Measurements from ENCODE around the gene CALHM2.

Gene CALHM2

DNA sequence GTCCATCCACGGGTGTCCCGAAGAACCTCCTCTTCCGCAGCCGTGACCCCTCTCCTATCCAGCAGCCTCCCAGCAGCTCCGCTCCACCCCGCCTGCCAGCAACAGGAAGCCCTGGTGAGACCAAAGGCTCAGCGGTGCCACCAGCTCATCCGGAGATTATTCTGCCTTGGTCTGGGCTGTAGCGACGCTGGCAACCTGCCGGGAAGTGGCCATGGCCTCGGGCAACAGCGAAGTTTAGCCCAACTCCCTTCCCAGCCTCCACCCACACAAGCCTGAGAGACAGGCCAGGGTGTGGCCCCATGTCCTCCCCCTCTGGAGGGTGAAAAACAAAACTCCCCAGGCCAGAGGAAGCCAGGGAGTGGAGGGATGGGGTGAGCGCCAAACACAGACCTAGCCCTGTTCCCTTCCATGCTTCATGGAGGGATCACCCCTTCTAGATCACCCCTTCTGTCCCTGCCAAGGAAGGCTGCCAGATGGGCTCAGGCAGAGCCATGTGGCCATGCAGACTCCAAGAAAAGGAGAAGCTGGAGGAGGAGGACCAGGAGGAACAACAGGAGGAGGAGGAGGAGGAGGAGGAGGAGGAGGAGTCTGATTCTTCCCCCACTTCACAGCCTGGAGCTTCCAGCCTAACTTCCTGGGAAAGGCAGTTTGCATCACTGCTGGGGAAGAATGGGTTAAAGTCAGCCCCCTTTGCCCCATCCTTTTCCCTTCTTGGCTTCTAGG lies 918 bp downstream of the CALHM2 start:
- DNase-seq, result peak in 4 of 56 donors; percentile 8 to 34 (median 23)

- no peak for DNase-seq
Measured at GRCh38 chr10:103450201-103450695, 1.9 kb downstream of the CALHM2 start.

DNA sequence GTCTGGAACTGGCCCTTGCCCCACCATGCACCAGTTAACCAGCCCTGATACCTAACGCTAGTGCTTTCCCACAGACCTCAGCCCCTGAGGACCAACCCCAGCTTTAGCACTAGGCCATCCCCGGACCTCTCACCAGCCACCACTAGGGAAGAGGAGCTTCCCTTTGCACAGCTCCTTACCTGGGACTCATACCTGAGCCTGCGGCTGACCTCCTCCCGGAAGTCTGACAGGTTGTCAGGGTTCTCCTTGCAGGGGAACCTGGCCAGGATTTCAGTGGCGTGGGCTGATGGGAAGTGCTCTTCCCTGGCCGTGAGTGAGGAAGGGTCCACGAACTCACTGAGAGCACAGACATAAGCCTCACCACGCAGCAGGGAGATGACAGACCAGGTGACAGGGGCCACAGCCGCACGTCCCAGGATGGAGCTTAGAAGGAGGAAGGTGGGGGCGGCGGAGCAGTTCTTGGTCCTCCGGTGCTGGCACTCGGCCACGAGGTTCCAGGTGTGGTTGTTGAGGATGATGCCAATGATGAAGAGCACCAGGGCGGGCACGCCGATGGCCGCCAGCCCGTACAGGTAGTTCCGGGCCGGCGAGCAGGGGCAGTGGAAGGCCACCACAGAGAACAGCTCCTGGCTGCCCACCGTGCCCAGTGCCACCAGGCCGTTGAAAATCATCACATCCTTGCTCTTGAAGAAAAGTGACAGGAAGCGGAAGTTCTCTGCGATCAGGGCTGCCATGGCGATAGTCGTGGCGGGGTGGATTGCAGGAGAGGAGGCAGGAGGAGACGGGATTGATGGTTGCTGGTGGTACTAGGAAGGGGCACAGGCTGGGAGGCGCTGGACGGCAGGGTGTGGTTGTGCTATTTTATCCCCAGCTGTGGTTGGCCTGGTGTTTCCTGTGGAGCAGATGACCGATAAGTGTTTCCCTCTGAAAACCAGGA lies 2.7 kb downstream of the CALHM2 start:
- no peak for DNase-seq

DNA sequence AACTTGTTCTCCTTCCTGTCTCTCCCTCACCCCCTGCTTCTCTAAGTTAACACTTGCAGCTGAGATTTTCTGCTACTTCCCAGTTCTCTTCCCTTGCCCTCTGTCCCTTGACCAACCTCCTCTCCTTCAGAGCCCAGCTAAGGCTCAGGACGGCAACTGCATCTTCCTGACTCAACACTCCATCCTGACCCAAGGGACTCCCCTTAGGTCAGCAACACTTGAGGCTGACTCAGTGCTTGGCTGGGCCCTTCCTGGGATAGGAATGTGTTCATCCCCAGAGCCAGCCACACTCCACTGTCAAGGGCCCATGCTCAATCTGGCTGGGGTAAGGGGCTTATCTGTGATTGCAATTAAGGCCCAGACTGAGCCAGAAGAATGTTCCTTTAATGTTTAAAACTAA lies 3.4 kb downstream of the CALHM2 start:
- DNase-seq, result no peak

DNA sequence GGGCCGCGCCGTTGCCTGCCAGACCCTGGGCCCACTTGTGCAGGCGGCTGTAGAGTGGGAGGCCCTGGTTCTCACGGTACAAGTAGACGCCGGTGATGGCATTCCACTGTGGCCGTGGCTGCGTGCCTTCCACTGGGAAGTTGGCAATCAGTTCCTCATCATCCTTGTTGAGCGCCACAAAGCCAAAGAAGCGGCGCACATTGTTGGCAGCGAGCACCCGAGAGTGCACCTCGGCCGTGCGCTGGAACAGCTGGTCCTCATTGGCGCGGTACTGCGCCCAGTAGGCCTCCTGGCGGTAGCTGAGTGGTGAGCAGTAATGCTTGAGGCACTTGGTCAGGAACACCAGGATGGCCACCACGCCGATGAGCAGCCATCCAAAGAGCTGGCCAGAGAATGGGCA lies 5.0 kb downstream of the CALHM2 start:
- DNase-seq, result no peak

DNA sequence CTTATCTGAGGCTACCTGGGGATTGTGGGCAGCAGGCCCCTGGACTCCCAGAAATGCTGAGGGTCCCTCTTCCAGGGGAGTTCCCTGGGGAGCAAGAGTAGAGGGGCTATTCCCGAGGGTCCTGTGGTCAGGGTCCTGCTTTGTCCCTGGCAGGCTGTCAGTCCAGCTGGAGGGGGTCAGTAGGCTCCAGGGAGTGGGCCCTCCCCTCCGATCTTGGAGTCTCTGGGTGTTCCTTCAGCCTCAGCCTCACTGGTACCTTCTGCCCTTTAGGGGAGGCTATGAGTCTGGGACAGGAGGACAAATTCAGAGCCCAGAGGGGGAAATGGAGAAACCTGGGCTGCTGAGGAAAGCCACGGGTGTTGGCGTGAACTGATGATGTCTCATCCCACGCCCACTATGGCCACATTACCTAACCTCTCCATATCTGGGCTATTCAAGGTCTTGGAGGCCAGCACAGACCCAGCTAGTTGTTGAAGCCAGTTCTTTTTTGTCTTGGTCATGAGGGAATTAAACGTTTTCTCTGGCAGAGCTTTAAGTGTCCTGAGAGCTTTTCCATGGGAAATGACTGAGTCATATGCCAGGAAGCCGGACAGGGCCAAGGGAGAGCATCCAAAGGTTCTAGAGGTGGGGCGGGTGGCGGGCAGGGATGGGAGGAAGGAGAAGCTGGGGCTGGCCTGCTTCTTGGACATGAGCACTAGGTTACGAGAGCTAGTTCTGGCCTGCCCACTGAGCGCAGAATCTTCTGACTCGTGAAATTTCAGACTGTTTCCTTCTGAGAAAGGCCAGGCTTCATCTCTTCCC lies 6.2 kb downstream of the CALHM2 start:
- peak in 4 of 56 donors; percentile 8 to 32 (median 10) for DNase-seq

- DNase-seq, result no peak
Measured at GRCh38 chr10:103445366-103445765, 6.8 kb downstream of the CALHM2 start.

GRCh38 chr10:103444478-103444877 lies 7.7 kb downstream of the CALHM2 start:
- DNase-seq, result no peak

DNA sequence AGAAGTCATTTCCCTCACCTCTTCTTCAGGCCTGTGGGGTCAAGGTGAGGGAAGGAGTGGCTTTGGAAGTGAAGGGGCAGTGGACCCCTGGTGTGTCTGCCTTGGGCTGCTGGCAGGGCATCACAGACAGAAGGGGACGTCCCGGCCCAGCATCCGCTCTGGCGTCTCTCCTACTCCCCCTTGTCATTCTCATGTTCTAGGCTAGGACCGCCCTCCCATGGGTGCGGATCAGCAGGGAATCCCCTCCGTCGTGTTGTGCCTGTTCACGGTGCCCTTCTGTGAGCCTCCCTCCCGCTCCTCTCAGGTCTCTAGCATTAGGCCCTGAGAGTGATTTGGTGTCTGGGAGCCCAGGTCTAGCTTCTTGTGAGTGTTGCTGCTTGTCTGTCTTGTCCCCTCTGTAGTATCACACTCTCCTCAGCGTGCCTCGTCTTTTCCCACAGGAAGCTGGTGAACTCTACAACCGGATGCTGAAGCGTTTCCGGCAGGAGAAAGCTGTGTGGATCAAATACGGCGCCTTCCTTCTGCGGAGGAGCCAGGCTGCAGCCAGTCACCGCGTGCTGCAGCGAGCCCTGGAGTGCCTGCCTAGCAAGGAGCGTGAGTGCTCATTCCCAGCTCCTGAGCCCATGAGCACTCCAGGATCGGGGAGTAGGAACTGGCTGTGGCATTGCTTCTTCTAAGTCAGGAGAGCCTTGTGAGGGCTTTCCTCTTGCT lies 8.5 kb downstream of the CALHM2 start:
- no peak for DNase-seq

DNA sequence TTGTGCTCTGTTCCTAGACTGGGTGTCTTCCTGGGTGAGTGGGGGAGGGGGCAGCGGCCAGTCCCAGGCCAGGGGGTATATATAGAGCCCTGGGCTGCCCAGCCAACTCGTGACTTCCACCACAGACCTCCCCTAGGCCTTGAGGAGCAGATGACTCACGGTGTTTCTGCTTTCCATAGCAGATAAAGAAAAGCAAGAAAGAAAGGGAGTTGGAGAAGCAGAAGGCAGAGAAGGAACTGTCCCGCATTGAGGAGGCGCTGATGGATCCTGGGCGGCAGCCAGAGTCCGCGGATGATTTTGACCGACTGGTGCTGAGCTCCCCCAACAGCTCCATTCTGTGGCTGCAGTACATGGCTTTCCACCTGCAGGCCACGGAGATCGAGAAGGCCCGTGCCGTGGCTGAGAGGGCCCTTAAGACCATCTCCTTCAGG lies 10.1 kb downstream of the CALHM2 start:
- DNase-seq, result peak in 2 of 56 donors; percentile 9 to 12

DNA sequence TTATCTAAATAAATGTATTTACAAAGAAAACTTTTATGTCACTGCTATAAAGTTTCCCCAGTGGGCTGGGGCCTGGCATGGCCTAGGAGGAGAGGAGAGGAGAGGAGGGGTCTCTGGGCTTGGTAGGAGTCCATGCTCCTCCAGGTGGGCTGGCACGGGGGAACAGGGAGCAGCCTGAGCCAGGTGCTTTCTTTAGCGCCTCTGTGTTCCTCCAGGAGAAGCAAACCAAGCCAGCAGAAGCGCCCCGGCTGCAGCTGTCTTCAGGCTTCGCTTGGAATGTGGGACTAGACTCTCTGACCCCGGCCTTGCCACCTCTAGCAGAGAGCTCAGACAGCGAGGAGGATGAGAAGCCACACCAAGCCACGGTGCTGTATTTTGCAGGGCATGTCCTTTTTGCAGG lies 10.6 kb downstream of the CALHM2 start:
- DNase-seq, result no peak

GRCh38 chr10:103441206-103441605 lies 11.0 kb downstream of the CALHM2 start:
- no peak for DNase-seq

- DNase-seq, result no peak
Measured at GRCh38 chr10:103440416-103440815, 11.8 kb downstream of the CALHM2 start.

- DNase-seq, result no peak
Measured at GRCh38 chr10:103439776-103440175, 12.4 kb downstream of the CALHM2 start.

DNA sequence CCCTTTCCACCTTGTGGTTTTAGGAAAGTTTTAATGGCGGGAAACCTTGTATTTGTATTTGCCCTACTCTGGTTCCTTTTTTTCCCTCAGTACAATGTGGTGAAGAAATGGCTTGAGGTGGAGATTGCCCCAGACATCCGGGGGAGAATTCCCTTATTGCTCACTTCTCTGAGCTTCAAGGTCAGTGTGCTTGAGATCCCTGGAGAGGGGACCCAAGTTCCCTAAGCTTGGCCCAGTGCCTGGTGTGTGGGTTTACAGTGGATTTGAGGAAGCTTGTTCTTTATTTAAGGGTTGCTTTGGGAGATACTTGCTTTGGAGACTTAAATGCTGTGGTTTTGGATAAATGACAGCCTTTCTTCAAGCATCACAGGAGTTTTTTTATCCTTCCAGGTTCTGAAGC lies 18.3 kb downstream of the CALHM2 start:
- DNase-seq, result no peak

DNA sequence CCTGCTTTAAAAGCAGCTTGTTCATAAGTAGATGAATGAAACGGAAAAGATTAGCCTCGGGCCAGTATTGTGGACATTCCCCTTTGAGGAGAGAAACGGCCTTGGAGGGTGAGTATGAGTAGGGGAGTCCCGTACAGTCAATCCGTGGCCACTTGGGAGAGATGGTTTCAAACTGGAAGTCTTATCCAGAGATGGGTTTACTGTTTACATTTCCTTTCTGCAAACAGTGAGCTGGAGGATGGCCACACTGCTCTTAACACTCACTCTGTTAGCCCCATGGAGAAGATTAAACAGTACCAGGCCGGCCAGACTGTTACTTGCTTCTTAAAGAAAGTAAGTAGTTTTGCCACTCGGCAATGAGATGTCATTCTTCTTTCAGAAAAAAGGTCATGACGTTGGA lies 20.3 kb downstream of the CALHM2 start:
- no peak for DNase-seq

- DNase-seq, result no peak
Measured at GRCh38 chr10:103429647-103430046, 22.5 kb downstream of the CALHM2 start.

DNA sequence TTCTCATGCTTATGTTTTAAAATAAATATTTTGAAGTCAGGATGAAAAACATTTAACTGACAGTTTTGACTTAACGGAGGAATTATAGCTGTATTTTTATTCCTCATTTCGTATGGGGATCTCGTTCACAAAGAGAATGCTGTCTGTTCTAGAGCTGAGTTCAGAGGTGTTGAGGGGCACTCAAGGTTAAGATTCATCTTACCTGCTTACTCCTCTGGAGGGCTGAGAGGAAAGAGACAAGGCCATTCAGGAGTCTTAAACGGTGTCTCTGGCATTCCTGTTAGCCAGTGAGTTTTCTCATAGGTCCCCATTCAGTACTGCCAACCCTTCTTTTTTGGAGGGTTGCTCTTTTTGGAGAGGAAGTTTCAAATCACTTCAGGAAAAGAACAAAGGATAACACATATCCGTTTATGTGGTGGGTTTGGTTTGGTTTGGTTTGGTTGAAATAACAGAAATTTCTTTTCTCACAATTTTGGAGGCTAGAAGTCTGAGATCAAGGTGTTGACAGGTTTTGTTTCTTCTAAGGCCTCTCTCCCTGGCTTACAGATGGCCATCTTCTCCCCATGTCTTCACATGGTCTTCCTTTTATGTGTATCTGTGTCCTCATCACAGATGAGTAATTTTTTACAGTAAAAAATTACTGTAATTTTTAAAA lies 23.1 kb downstream of the CALHM2 start:
- no peak for DNase-seq

GRCh38 chr10:103427866-103428265 lies 24.3 kb downstream of the CALHM2 start:
- no peak for DNase-seq

GRCh38 chr10:103423748-103424147 lies 28.4 kb downstream of the CALHM2 start:
- no peak for DNase-seq
